ENCODE results near the gene KCNG4. TPM values are rescaled to one million over a fixed set of nuclear protein-coding genes. Genes with fewer than 3 reads are reported as not detected.

The KCNG4 gene
- total and polyA plus RNA-seq, 8 donors: 0.03 to 0.06 (median 0.04) TPM; not detected in 3

- no peak overlapping the region for H3K4me3 ChIP-seq
- ATAC-seq (no peak), DNase-seq (no peak)
- no peaks in the 10 kb centered on the region for H3K36me3 ChIP-seq
- peaks cover 0 to 24% of the 10 kb centered on the region in 2 donors for H3K27me3 ChIP-seq
- TF ChIP-seq CTCF (IDR thresholded peaks at IDR 0.05): no peak
- intact Hi-C loops (cut with DNase I): no loop called here
- H3K27ac ChIP-seq: no peak overlapping the region
- no peaks in the 10 kb centered on the region for H3K9me3 ChIP-seq
- no peaks in the 10 kb centered on the region for H3K4me1 ChIP-seq
Measured at GRCh38 chr16:84244728-84245127, 4.9 kb upstream of the KCNG4 start.

GRCh38 chr16:84243732-84244131 lies 3.9 kb upstream of the KCNG4 start:
- DNase-seq (no peak), ATAC-seq (no peak)
- no peak overlapping the region for H3K4me3 ChIP-seq
- no peak overlapping the region for H3K27ac ChIP-seq
- TF ChIP-seq CTCF (IDR thresholded peaks at IDR 0.05): no peak
- no peaks in the 10 kb centered on the region for H3K36me3 ChIP-seq
- intact Hi-C loops (cut with DNase I): no loop called here
- H3K27me3 ChIP-seq: peaks cover 0 to 30% of the 10 kb centered on the region in 2 donors
- H3K4me1 ChIP-seq: peaks cover 0 to 6% of the 10 kb centered on the region in 2 donors
- no peaks in the 10 kb centered on the region for H3K9me3 ChIP-seq

GRCh38 chr16:84242839-84243238 lies 3.0 kb upstream of the KCNG4 start:
- no peak for TF ChIP-seq CTCF (IDR thresholded peaks at IDR 0.05)
- no peak overlapping the region for H3K27ac ChIP-seq
- ATAC-seq: no peak
- no peaks in the 10 kb centered on the region for H3K9me3 ChIP-seq
- no peak overlapping the region for H3K4me3 ChIP-seq
- no peaks in the 10 kb centered on the region for H3K36me3 ChIP-seq
- H3K27me3 ChIP-seq: peaks cover 0 to 30% of the 10 kb centered on the region in 2 donors
- peaks cover 0 to 6% of the 10 kb centered on the region in 2 donors for H3K4me1 ChIP-seq
- intact Hi-C loops (cut with DNase I): no loop called here
- DNase-seq: no peak

GRCh38 chr16:84241778-84242177 lies 2.0 kb upstream of the KCNG4 start:
- intact Hi-C loops (cut with DNase I): no loop called here
- ATAC-seq: no peak

GRCh38 chr16:84240455-84240854 lies 643 bp upstream of the KCNG4 start:
- Histone ChIP-seq H3K36me3 (no peaks in the 10 kb centered on the region), H3K27me3 (peaks cover 0 to 34% of the 10 kb centered on the region in 2 donors), H3K4me3 (no peak overlapping the region), H3K27ac (no peak overlapping the region), H3K9me3 (no peaks in the 10 kb centered on the region), H3K4me1 (peaks cover 0 to 6% of the 10 kb centered on the region in 2 donors)
- intact Hi-C loops (cut with DNase I): no loop called here
- DNase-seq (no peak), ATAC-seq (no peak)
- TF ChIP-seq CTCF (IDR thresholded peaks at IDR 0.05): no peak

More at GRCh38 chr16:84241778-84242177, 2.0 kb upstream of the KCNG4 start:
- no peaks in the 10 kb centered on the region for H3K9me3 ChIP-seq
- no peak overlapping the region for H3K4me3 ChIP-seq
- no peak for DNase-seq
- no peak for TF ChIP-seq CTCF (IDR thresholded peaks at IDR 0.05)
- peaks cover 0 to 30% of the 10 kb centered on the region in 2 donors for H3K27me3 ChIP-seq
- peaks cover 0 to 6% of the 10 kb centered on the region in 2 donors for H3K4me1 ChIP-seq
- no peaks in the 10 kb centered on the region for H3K36me3 ChIP-seq
- no peak overlapping the region for H3K27ac ChIP-seq
